C4-2B (cell line): ENCODE measurements around the gene KCNQ1.

Experiments used
- H3K27ac ChIP-seq: fragments of 450-650 bp; 2 replicates; pipeline ENCODE4 v1.5.1; 2017
- ZFX ChIP-seq: fragments of 450-650 bp; IDR thresholded peaks from 2 replicates; pipeline ENCODE4 v1.6.1; 2017
- TF ChIP-seq, protein P1 (sequence below): fragments of 450-650 bp; conservative IDR thresholded peaks from 2 replicates; pipeline ENCODE4 v1.5.1; 2017; ENCODE audit warnings: mild to moderate bottlenecking

KCNQ1 gene

DNA sequence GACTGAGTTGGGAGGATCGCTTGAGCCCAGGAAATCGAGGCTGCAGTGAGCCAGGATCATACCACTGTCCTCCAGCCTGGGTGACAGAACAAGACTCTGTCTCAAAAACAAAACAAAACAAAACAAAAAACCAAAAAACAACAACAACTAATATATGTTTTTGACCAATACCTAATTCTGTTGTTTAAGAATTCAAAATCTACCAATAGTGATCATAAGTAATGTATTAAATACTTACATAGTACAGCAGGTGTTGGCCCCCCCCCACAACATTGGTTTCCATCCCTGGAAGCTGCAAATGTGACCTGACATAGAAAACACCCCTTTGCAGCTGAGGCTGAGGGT lies 74.7 kb downstream of the KCNQ1 start:
- TF ChIP-seq, protein P1, sequence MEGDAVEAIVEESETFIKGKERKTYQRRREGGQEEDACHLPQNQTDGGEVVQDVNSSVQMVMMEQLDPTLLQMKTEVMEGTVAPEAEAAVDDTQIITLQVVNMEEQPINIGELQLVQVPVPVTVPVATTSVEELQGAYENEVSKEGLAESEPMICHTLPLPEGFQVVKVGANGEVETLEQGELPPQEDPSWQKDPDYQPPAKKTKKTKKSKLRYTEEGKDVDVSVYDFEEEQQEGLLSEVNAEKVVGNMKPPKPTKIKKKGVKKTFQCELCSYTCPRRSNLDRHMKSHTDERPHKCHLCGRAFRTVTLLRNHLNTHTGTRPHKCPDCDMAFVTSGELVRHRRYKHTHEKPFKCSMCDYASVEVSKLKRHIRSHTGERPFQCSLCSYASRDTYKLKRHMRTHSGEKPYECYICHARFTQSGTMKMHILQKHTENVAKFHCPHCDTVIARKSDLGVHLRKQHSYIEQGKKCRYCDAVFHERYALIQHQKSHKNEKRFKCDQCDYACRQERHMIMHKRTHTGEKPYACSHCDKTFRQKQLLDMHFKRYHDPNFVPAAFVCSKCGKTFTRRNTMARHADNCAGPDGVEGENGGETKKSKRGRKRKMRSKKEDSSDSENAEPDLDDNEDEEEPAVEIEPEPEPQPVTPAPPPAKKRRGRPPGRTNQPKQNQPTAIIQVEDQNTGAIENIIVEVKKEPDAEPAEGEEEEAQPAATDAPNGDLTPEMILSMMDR: no peak
- H3K27ac ChIP-seq: no peak overlapping the region

DNA sequence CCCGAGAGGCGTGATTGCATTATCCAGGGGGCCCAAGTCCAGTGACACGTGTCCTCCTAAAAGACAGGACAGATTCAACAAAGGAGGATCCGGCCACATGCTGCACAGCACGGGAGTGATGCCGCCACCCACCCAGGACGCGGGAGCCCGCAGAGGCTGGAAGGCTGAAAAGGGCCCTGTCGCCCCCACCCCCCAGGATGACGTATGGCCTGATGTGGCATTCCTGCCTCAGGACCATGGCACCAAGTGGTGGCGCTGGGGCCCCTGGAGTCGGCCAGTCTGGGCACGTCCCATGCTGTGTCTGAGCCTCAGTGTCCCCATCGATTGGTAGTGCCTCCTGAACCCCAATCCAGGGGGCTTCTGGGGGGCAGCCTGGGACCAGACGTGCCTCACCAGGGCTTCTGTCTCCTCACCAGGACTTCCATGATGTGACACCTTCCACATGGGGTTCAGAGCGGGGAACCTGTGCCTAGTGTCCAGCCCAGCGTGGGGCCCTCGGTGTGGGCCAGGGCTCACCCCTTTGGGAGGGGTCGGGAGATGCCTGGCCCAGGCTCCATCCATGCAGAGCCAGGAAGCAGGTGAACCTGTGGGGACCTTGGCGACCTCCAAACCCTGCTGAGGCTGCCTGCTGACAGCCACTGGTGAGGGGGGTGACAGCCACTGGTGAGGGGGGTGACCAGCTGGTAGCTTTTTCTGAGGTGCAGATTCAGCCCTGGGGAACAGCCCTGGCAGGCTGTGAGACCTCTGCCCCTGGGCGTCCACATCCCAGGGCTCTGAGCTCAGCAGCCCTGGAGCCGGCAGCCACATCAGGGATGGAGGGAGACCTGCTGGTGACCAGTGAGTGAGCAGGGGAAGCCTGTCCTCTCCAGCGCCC lies 75.3 kb downstream of the KCNQ1 start:
- TF ChIP-seq, protein P1: no peak
- no peak for TF ChIP-seq ZFX

DNA sequence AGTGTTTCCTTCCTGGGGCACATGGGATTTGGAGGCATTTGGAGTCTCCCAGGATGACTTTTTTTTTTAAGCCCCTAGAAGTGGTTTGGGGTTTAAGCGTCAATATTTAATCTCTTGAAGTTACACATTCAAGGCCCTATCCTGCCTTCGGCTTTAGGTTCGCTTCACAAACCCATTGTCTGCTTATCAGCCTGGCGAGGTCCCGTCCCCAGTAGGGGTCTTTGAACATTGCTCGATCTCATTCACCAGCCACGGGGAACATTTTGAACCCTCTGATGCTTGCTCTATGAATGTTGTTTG lies 75.9 kb downstream of the KCNQ1 start:
- H3K27ac ChIP-seq: no peak overlapping the region
- TF ChIP-seq ZFX: no peak
- TF ChIP-seq, protein P1: no peak

More for the DNA sequence above, 75.3 kb downstream of the KCNQ1 start:
- H3K27ac ChIP-seq: no peak overlapping the region

DNA sequence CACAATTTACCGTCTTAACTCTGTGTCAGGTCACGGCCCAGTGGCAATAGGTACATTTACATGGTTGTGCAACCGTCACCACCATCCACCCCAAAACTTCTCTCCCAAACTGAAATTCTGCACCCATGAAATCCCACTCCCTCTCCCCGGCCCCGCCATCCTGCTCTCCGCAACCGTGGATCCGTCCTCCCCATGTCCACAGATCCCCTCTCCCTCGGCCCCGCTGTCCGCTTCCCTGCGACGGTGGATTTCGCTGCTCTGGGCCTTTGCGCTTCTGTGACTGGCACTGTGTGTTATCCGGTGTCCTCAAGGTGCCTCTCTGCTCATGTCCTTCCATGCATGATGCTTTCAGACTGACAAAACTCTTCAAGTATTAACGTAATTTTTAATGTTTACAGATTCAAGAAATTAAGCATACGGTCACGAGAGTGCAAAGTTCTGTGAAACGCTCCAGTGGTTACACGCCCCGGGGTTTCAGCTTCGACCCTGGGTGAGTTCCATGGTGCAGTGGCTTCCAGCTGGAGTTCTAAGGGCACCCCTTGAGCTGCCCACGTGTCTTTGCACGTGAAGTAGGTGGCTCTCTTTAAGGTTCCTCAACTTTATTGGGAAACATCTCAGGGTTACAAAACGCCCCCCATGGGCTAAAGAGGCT lies 76.4 kb downstream of the KCNQ1 start:
- no peak for TF ChIP-seq ZFX
- TF ChIP-seq, protein P1: no peak
- H3K27ac ChIP-seq: no peak overlapping the region

DNA sequence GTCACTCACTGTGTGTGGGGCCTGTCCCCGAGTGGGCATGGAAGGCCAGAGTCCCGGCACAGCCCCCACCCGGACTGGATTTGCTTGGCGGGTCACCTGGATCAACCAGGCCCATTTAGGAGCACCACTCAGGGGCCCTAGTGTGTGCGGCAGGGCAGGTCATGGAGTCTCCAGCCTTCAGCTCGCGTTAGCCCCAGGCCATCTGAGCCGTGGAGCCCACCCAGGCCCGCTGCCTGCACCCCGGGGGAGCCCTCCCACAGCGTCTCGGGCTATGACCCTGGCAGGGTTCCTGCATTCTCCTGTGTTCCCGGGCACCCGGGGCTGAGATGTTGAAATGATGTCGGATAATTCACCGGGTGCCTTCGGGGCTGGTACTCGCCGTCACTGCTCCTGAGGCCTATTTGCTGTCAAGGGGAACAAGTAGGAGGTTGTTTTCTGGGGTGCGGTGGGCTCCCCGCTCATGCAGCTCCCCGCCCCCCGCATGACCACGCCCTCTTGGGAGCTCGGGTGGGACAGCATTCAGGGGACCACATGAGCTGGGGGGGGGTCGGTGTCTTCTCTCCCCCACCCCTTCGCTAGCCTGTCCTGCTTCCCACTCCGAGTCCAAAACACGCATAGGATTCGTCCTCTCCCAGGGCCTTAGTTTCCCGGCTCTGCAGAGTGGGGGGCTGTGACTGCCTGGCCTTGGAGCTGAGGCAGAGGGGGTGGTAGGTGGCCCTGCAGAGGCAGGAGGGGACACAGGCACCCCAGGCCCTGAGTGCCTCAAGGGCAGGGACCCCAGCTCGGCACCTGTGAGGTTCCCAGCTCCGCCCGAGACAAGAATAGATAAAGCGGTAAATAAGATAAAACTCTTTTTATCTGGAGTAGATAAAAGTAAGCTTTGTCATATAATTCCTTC lies 77.2 kb downstream of the KCNQ1 start:
- no peak for TF ChIP-seq ZFX
- TF ChIP-seq, protein P1: no peak
- no peak overlapping the region for H3K27ac ChIP-seq

DNA sequence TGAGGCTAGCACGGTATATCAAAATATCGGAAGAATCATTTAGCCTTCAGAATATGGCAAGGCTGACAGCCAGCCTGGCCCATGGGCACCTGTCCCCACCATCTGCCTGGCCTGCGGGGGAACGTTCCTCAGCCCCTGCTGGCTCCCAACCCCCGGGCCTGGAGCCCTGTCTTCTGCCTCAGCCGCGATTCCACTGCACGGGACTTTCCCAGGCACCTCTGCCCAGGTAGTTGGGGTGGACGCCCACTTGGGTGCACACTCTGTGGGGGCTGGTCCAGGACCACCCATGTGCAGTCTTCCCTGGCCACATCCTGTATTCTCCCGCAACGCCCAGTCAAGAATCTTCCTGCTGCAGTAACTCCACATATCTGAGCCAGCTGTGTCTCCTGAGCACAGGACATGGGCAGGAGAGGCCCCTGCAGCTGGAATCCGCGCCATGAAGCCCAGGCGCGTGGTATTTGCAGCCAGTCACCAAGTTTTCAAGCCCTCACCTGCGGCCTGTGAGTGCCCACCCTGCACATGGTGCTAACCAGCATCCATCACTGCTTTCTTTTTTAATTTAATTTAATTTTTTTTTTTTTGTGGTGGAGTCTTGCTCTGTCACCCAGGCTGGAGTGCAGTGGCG lies 77.9 kb downstream of the KCNQ1 start:
- TF ChIP-seq, protein P1: no peak
- TF ChIP-seq ZFX: no peak
- H3K27ac ChIP-seq: no peak overlapping the region
